HUES6 (cell line): ENCODE data around the gene GPS1.

ENCODE experiments used
- H3K27ac ChIP-seq: 2 replicates; pipeline ENCODE4 v1.7.0; 2013; ENCODE audit warnings: low read depth, mild to moderate bottlenecking, low read length, inconsistent platforms
- H3K27me3 ChIP-seq: 2 replicates; pipeline ENCODE4 v1.6.1; 2013; ENCODE audit warnings: low read length; ENCODE audit not compliant: control insufficient read depth, insufficient read depth
- H3K36me3 ChIP-seq: 2 replicates; pipeline ENCODE4 v1.6.1; 2013; ENCODE audit warnings: low read length; ENCODE audit not compliant: control insufficient read depth, insufficient read depth
- H3K4me1 ChIP-seq: 2 replicates; pipeline ENCODE4 v1.6.1; 2013; ENCODE audit warnings: low read length; ENCODE audit not compliant: control insufficient read depth, insufficient read depth
- H3K4me3 ChIP-seq: 2 replicates; pipeline ENCODE4 v1.5.1; 2013; ENCODE audit warnings: low read depth, low read length
- H3K9ac ChIP-seq: one replicate; pipeline ENCODE4 v1.6.1; 2013; ENCODE audit warnings: mild to moderate bottlenecking, low read length
- H3K9me3 ChIP-seq: 2 replicates; pipeline ENCODE4 v1.6.1; 2013; ENCODE audit warnings: low read depth, low read length; ENCODE audit not compliant: control insufficient read depth, insufficient read depth

The GPS1 gene

GRCh38 chr17:82008941-82009405, 42.7 kb upstream of the GPS1 start:
- no peaks in the 10 kb centered on the region for H3K27me3 ChIP-seq
- no peaks in the 10 kb centered on the region for H3K9me3 ChIP-seq
- no peaks in the 10 kb centered on the region; the same call in 1 of the 2 replicates for H3K36me3 ChIP-seq
- H3K4me3 ChIP-seq, result no peak overlapping the region
- peaks cover 16% of the 10 kb centered on the region; the same call in 1 of the 2 replicates for H3K4me1 ChIP-seq
- no peak overlapping the region for H3K9ac ChIP-seq
- H3K27ac ChIP-seq, result no peak overlapping the region

GRCh38 chr17:82009413-82009812, 42.3 kb upstream of the GPS1 start:
- Histone ChIP-seq H3K27me3 (no peaks in the 10 kb centered on the region), H3K9me3 (no peaks in the 10 kb centered on the region), H3K27ac (no peak overlapping the region), H3K4me1 (peaks cover 16% of the 10 kb centered on the region; the same call in 1 of the 2 replicates), H3K4me3 (no peak overlapping the region), H3K36me3 (no peaks in the 10 kb centered on the region; the same call in 1 of the 2 replicates), H3K9ac (no peak overlapping the region)

- no peak overlapping the region for H3K27ac ChIP-seq
- H3K4me3 ChIP-seq, result no peak overlapping the region
- H3K9ac ChIP-seq, result no peak overlapping the region
- H3K4me1 ChIP-seq, result peaks cover 16% of the 10 kb centered on the region; the same call in 1 of the 2 replicates
- no peaks in the 10 kb centered on the region for H3K9me3 ChIP-seq
- H3K36me3 ChIP-seq, result no peaks in the 10 kb centered on the region; the same call in 1 of the 2 replicates
- no peaks in the 10 kb centered on the region for H3K27me3 ChIP-seq
Measured at GRCh38 chr17:82010575-82011525, 40.8 kb upstream of the GPS1 start.

GRCh38 chr17:82011617-82012187, 40.0 kb upstream of the GPS1 start:
- Histone ChIP-seq H3K36me3 (no peaks in the 10 kb centered on the region; the same call in 1 of the 2 replicates), H3K9me3 (no peaks in the 10 kb centered on the region), H3K27ac (0 out of 2 replicates have a peak overlapping the region, but pooled peaks have one; percentile 61), H3K27me3 (no peaks in the 10 kb centered on the region), H3K4me1 (peaks cover 16% of the 10 kb centered on the region; the same call in 1 of the 2 replicates), H3K9ac (no peak overlapping the region), H3K4me3 (no peak overlapping the region)

- Histone ChIP-seq H3K27me3 (no peaks in the 10 kb centered on the region), H3K9me3 (no peaks in the 10 kb centered on the region), H3K9ac (peak overlapping the region; percentile 27), H3K27ac (peak overlapping the region; percentile 61; the same call in 1 of the 2 replicates), H3K36me3 (peaks cover under 1% of the 10 kb centered on the region), H3K4me3 (no peak overlapping the region), H3K4me1 (peaks cover 16% of the 10 kb centered on the region; the same call in 1 of the 2 replicates)
Measured at GRCh38 chr17:82012261-82012639, 39.4 kb upstream of the GPS1 start.

- H3K9me3 ChIP-seq, result no peaks in the 10 kb centered on the region
- peak overlapping the region; percentile 50 for H3K9ac ChIP-seq
Measured at GRCh38 chr17:82012640-82013295, 38.9 kb upstream of the GPS1 start.

GRCh38 chr17:82013341-82013740, 38.4 kb upstream of the GPS1 start:
- H3K36me3 ChIP-seq, result peaks cover 8% of the 10 kb centered on the region
- no peak overlapping the region for H3K4me3 ChIP-seq
- H3K4me1 ChIP-seq, result peaks cover 16% of the 10 kb centered on the region; the same call in 1 of the 2 replicates
- H3K9ac ChIP-seq, result peak overlapping the region; percentile 50
- peak overlapping the region; percentile 61; the same call in 1 of the 2 replicates for H3K27ac ChIP-seq
- no peaks in the 10 kb centered on the region for H3K27me3 ChIP-seq
- no peaks in the 10 kb centered on the region for H3K9me3 ChIP-seq

More at GRCh38 chr17:82012640-82013295, 38.9 kb upstream of the GPS1 start:
- Histone ChIP-seq H3K27ac (peak overlapping the region; percentile 61; the same call in 1 of the 2 replicates), H3K4me3 (no peak overlapping the region), H3K27me3 (no peaks in the 10 kb centered on the region), H3K36me3 (peaks cover 5% of the 10 kb centered on the region), H3K4me1 (peaks cover 16% of the 10 kb centered on the region; the same call in 1 of the 2 replicates)

GRCh38 chr17:82013772-82014321, 37.9 kb upstream of the GPS1 start:
- Histone ChIP-seq H3K4me1 (peaks cover 16% of the 10 kb centered on the region; the same call in 1 of the 2 replicates), H3K9ac (no peak overlapping the region), H3K27me3 (no peaks in the 10 kb centered on the region), H3K27ac (no peak overlapping the region; the same call in 1 of the 2 replicates), H3K9me3 (no peaks in the 10 kb centered on the region), H3K36me3 (peaks cover 14% of the 10 kb centered on the region), H3K4me3 (no peak overlapping the region)

GRCh38 chr17:82014432-82014831, 37.3 kb upstream of the GPS1 start:
- Histone ChIP-seq H3K9ac (no peak overlapping the region), H3K9me3 (no peaks in the 10 kb centered on the region), H3K27me3 (no peaks in the 10 kb centered on the region), H3K4me1 (peaks cover 16% of the 10 kb centered on the region; the same call in 1 of the 2 replicates), H3K27ac (no peak overlapping the region), H3K36me3 (peaks cover 18% of the 10 kb centered on the region), H3K4me3 (no peak overlapping the region)

- no peak overlapping the region for H3K4me3 ChIP-seq
- peaks cover 18% of the 10 kb centered on the region for H3K36me3 ChIP-seq
- H3K9me3 ChIP-seq, result no peaks in the 10 kb centered on the region
- H3K9ac ChIP-seq, result no peak overlapping the region
- no peak overlapping the region for H3K27ac ChIP-seq
- H3K4me1 ChIP-seq, result peaks cover 16% of the 10 kb centered on the region; the same call in 1 of the 2 replicates
- H3K27me3 ChIP-seq, result no peaks in the 10 kb centered on the region
Measured at GRCh38 chr17:82014971-82015310, 36.8 kb upstream of the GPS1 start.
